Measurements from ENCODE around the gene NEMP2. TPM values are rescaled to one million over a fixed set of nuclear protein-coding genes. Genes with fewer than 3 reads are reported as not detected.

Gene NEMP2
- polyA plus RNA-seq, 1 donor from 2014 or later = 1.1 TPM

- H3K79me2 ChIP-seq (replicated peaks; ENCODE audit: insufficient read depth, low read length) = no peaks in the 10 kb centered on the region
- no peaks in the 10 kb centered on the region for H3K27me3 ChIP-seq (ENCODE audit: insufficient read depth, low read depth, low read length)
- H4K20me1 ChIP-seq (ENCODE audit: insufficient read depth) = no peaks in the 10 kb centered on the region
- no peak for TF ChIP-seq POLR2AphosphoS5 (IDR thresholded peaks at IDR 0.05)
- no peak for TF ChIP-seq MXI1 (conservative IDR thresholded peaks at IDR 0.05; ENCODE audit: poor library complexity, severe bottlenecking)
- no peak for TF ChIP-seq EZH2 (IDR thresholded peaks at IDR 0.05; ENCODE audit: borderline replicate concordance, insufficient read depth, low read length, poor library complexity, severe bottlenecking)
- TF ChIP-seq TAF1 (IDR thresholded peaks at IDR 0.05; ENCODE audit: low read depth) = no peak
- TF ChIP-seq REST (IDR thresholded peaks at IDR 0.05; ENCODE audit: borderline replicate concordance) = no peak
- no peak for TF ChIP-seq SMC3 (conservative IDR thresholded peaks at IDR 0.05; ENCODE audit: poor library complexity)
- TF ChIP-seq, protein P1, sequence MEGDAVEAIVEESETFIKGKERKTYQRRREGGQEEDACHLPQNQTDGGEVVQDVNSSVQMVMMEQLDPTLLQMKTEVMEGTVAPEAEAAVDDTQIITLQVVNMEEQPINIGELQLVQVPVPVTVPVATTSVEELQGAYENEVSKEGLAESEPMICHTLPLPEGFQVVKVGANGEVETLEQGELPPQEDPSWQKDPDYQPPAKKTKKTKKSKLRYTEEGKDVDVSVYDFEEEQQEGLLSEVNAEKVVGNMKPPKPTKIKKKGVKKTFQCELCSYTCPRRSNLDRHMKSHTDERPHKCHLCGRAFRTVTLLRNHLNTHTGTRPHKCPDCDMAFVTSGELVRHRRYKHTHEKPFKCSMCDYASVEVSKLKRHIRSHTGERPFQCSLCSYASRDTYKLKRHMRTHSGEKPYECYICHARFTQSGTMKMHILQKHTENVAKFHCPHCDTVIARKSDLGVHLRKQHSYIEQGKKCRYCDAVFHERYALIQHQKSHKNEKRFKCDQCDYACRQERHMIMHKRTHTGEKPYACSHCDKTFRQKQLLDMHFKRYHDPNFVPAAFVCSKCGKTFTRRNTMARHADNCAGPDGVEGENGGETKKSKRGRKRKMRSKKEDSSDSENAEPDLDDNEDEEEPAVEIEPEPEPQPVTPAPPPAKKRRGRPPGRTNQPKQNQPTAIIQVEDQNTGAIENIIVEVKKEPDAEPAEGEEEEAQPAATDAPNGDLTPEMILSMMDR (IDR thresholded peaks at IDR 0.05; ENCODE audit: poor library complexity, severe bottlenecking) = no peak
- TF ChIP-seq EP300 (conservative IDR thresholded peaks at IDR 0.05; ENCODE audit: poor library complexity, severe bottlenecking) = no peak
- TF ChIP-seq RAD21 (conservative IDR thresholded peaks at IDR 0.05) = no peak
- H3K9me2 ChIP-seq (ENCODE audit: insufficient read depth, low read length) = no peaks in the 10 kb centered on the region
- no peak overlapping the region for H3K9ac ChIP-seq (ENCODE audit: low read length)
- no peak overlapping the region for H3K4me2 ChIP-seq (ENCODE audit: low read length)
- no peak overlapping the region for H2AFZ ChIP-seq (ENCODE audit: low read depth, low read length)
- no peaks in the 10 kb centered on the region for H3K9me3 ChIP-seq (ENCODE audit: low read length)
- H3K4me3 ChIP-seq (ENCODE audit: low read length) = no peak overlapping the region
- H3K27ac ChIP-seq (ENCODE audit: low read length) = no peak overlapping the region
- H3F3A ChIP-seq (ENCODE audit: insufficient read depth, low read length, poor library complexity, severe bottlenecking) = no peaks in the 10 kb centered on the region
- no peaks in the 10 kb centered on the region for H3K36me3 ChIP-seq (ENCODE audit: insufficient read depth, low read length)
Measured at GRCh38 chr2:190569994-190570755, 35.7 kb upstream of the NEMP2 start.

DNA sequence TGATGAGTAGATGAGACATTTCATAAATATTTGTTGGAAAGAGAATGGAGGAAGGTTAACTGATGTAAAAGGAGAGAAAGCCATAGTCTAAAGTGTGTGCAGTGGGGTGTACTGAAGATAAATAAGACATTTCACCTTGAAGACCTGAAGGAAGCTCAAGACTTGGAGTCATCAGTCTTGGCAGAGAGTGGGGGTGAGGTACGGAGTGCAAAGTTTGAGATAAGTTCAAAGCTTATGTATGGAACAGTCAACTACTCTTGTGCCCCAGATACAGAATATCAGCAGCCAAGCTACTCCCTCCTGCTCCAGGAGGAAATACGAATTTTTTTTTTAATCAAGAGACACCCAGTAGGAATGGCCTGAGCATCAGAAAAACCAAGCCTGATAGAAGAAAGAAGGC lies 30.3 kb upstream of the NEMP2 start:
- H2AFZ ChIP-seq (ENCODE audit: low read depth, low read length) = no peak overlapping the region
- H3K27me3 ChIP-seq (ENCODE audit: insufficient read depth, low read depth, low read length) = no peaks in the 10 kb centered on the region
- H4K20me1 ChIP-seq (ENCODE audit: insufficient read depth) = no peaks in the 10 kb centered on the region
- H3F3A ChIP-seq (ENCODE audit: insufficient read depth, low read length, poor library complexity, severe bottlenecking) = no peaks in the 10 kb centered on the region
- H3K4me3 ChIP-seq (ENCODE audit: low read length) = no peak overlapping the region
- no peaks in the 10 kb centered on the region for H3K9me2 ChIP-seq (ENCODE audit: insufficient read depth, low read length)
- no peak overlapping the region for H3K4me2 ChIP-seq (ENCODE audit: low read length)
- H3K9me3 ChIP-seq (ENCODE audit: low read length) = no peaks in the 10 kb centered on the region
- H3K36me3 ChIP-seq (ENCODE audit: insufficient read depth, low read length) = no peaks in the 10 kb centered on the region
- no peak overlapping the region for H3K27ac ChIP-seq (ENCODE audit: low read length)
- H3K9ac ChIP-seq (ENCODE audit: low read length) = no peak overlapping the region
- TF ChIP-seq TAF1 (IDR thresholded peaks at IDR 0.05; ENCODE audit: low read depth) = no peak
- no peak for TF ChIP-seq POLR2AphosphoS5 (IDR thresholded peaks at IDR 0.05)
- no peak for TF ChIP-seq SMC3 (conservative IDR thresholded peaks at IDR 0.05; ENCODE audit: poor library complexity)
- no peak for TF ChIP-seq EP300 (conservative IDR thresholded peaks at IDR 0.05; ENCODE audit: poor library complexity, severe bottlenecking)
- TF ChIP-seq, protein P1 (IDR thresholded peaks at IDR 0.05; ENCODE audit: poor library complexity, severe bottlenecking) = no peak
- TF ChIP-seq MXI1 (conservative IDR thresholded peaks at IDR 0.05; ENCODE audit: poor library complexity, severe bottlenecking) = no peak
- TF ChIP-seq EZH2 (IDR thresholded peaks at IDR 0.05; ENCODE audit: borderline replicate concordance, insufficient read depth, low read length, poor library complexity, severe bottlenecking) = no peak
- TF ChIP-seq REST (IDR thresholded peaks at IDR 0.05; ENCODE audit: borderline replicate concordance) = no peak
- TF ChIP-seq RAD21 (conservative IDR thresholded peaks at IDR 0.05) = no peak
- H3K79me2 ChIP-seq (replicated peaks; ENCODE audit: insufficient read depth, low read length) = no peaks in the 10 kb centered on the region
